AG10803 (cell line): ENCODE data around the gene VSIG10L.

Experiments
- DNase-seq: peaks from one replicate; pipeline ENCODE4 v3.0.0; 2010; ENCODE audit warnings: low read depth
- H3K4me3 ChIP-seq: 2 replicates; pipeline ENCODE4 v1.5.1; 2011; ENCODE audit warnings: mild to moderate bottlenecking, low read length, control low read depth
- CTCF ChIP-seq: conservative IDR thresholded peaks from 2 replicates; pipeline ENCODE4 v1.5.1; 2011; ENCODE audit warnings: mild to moderate bottlenecking, low read length, control low read depth, inconsistent platforms

VSIG10L gene

GRCh38 chr19:51368366-51369282 lies 26.7 kb upstream of the VSIG10L start, which contains the start of gene CLDND2:
Gene CLDND2 (minus strand): TSS chr19:51369003. CDS start chr19:51368577, 426 bp downstream.
- H3K4me3 ChIP-seq, result peak within 1 kb of the TSS; percentile 79
- TF ChIP-seq CTCF, result no peak
- no peak for DNase-seq

- DNase-seq, result peak; percentile 98
- H3K4me3 ChIP-seq, result peak overlapping the region; percentile 79
- TF ChIP-seq CTCF, result no peak
These were observed 25.8 kb upstream of the VSIG10L start for GRCh38 chr19:51367565-51368365.

- peak overlapping the region; percentile 76 for H3K4me3 ChIP-seq
- no peak for DNase-seq
- TF ChIP-seq CTCF, result no peak
These were observed 25.3 kb upstream of the VSIG10L start for GRCh38 chr19:51367255-51367564.

- TF ChIP-seq CTCF, result no peak
- peak; percentile 97 for DNase-seq
- peak overlapping the region; percentile 94 for H3K4me3 ChIP-seq
These were observed 24.7 kb upstream of the VSIG10L start for GRCh38 chr19:51366389-51367254.

GRCh38 chr19:51365965-51366388 lies 24.0 kb upstream of the VSIG10L start, which contains the start of gene ETFB:
Gene ETFB (minus strand): TSS chr19:51366388. CDS start chr19:51366326, 62 bp downstream.
- TF ChIP-seq CTCF, result no peak
- DNase-seq, result no peak
- peak within 1 kb of the TSS; percentile 94 for H3K4me3 ChIP-seq

GRCh38 chr19:51365211-51365964 lies 23.4 kb upstream of the VSIG10L start:
- DNase-seq, result peak; percentile 41
- TF ChIP-seq CTCF, result peak; percentile 31
- H3K4me3 ChIP-seq, result peak overlapping the region; percentile 94
